Lower lobe of right lung (tissue), 2 donors: Measurements from ENCODE around the gene NAB2. TPM values are rescaled to one million over a fixed set of nuclear protein-coding genes. Genes with fewer than 3 reads are reported as not detected.
"Not testable (repeated sequence)": the region's sequence is repeated elsewhere in the genome, so short reads cannot be mapped to it uniquely, and the experiment has no call there.

ENCODE experiments used
- ATAC-seq, 2 donors: fragments of 200-7000 bp; cut with Tn5 transposase; one replicate each; pipeline ENCODE4 v1.9.1; 2020 to 2022; ENCODE audit warnings: mild to moderate bottlenecking in 2 of 2, moderate library complexity in 2 of 2
- DNase-seq: peaks from one replicate; pipeline ENCODE4 v3.0.0-alpha.2; 2020
- H3K27ac ChIP-seq: fragments of 200-600 bp; one replicate; pipeline ENCODE4 v1.8.0; 2022
- H3K27me3 ChIP-seq: fragments of 200-600 bp; one replicate; pipeline ENCODE4 v1.8.0; 2022; ENCODE audit warnings: low read depth
- H3K36me3 ChIP-seq: fragments of 200-600 bp; one replicate; pipeline ENCODE4 v1.8.0; 2022; ENCODE audit warnings: mild to moderate bottlenecking
- H3K4me1 ChIP-seq: fragments of 200-600 bp; one replicate; pipeline ENCODE4 v1.8.0; 2022
- H3K4me3 ChIP-seq: fragments of 200-600 bp; one replicate; pipeline ENCODE4 v1.8.0; 2022; ENCODE audit warnings: mild to moderate bottlenecking
- H3K9me3 ChIP-seq: fragments of 200-600 bp; one replicate; pipeline ENCODE4 v1.8.0; 2022
- intact Hi-C: fragments of 100-400 bp; cut with DNase I; formaldehyde crosslinking; loops from one replicate; pipeline ENCODE4 v1.11.0; 2022
- total RNA-seq: library from RNA; stranded (reverse); fragmentation: NEBNext Ultra II Directional; extraction: Animal tissue kit (Norgen Biotek cat#: 25700); gene quantifications from one replicate; pipeline ENCODE4 v1.2.1, GENCODE V29; 2021
- TF ChIP-seq, protein P1 (sequence below): fragments of 200-600 bp; IDR thresholded peaks from one replicate; pipeline ENCODE4 v1.8.0; 2022; ENCODE audit warnings: antibody characterized with exemption, mild to moderate bottlenecking
- donor health status: DM: no; HTN: yes; CAD: no; lungs with severe emphysema.

NAB2 gene
- total RNA-seq, 1 donor from 2014 or later = 28.9 TPM

DNA sequence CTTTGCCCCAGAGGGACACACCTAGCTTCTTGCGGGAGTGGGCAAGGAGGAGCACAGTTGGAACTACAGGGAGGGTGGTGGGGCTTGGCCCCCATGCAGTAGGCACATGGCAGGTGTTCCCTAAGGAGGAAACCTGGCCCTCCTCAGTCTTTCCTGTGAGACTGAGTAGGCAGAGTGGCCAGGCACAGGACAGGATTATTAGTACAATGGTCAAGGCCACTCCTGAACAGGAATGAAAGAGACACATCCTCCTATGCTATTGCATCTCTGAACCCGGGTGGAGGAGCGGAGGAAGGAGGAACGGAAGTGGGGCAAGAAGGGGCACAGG, 39.8 kb upstream of the NAB2 start:
- intact Hi-C loops = no loop called here
- peaks cover 9% of the 10 kb centered on the region for H3K4me1 ChIP-seq
- H3K27me3 ChIP-seq = no peaks in the 10 kb centered on the region
- H3K9me3 ChIP-seq = no peaks in the 10 kb centered on the region
- TF ChIP-seq, protein P1, sequence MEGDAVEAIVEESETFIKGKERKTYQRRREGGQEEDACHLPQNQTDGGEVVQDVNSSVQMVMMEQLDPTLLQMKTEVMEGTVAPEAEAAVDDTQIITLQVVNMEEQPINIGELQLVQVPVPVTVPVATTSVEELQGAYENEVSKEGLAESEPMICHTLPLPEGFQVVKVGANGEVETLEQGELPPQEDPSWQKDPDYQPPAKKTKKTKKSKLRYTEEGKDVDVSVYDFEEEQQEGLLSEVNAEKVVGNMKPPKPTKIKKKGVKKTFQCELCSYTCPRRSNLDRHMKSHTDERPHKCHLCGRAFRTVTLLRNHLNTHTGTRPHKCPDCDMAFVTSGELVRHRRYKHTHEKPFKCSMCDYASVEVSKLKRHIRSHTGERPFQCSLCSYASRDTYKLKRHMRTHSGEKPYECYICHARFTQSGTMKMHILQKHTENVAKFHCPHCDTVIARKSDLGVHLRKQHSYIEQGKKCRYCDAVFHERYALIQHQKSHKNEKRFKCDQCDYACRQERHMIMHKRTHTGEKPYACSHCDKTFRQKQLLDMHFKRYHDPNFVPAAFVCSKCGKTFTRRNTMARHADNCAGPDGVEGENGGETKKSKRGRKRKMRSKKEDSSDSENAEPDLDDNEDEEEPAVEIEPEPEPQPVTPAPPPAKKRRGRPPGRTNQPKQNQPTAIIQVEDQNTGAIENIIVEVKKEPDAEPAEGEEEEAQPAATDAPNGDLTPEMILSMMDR = no peak
- no peak for DNase-seq
- no peak overlapping the region for H3K4me3 ChIP-seq
- H3K27ac ChIP-seq = no peak overlapping the region
- ATAC-seq = no peak
- H3K36me3 ChIP-seq = no peaks in the 10 kb centered on the region

DNA sequence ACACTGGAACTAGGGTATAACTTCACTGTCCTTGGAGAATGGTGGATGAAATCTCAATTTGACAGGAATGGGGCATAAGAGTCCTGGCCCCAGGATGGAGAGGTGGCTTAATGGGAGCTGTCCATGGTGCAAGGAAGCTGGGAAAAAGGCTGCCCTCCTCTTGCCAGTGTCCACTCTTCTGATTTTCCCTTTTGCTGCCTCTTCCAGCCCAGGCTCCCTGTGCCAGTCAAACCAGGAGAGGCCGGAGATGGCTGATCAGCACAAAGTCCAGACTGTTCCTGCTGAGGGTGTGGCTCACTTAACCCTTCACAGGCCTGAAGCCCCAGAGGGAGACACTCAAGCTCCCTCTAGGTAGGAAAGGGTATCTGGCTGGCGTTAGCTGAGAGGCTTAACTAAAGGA, 39.0 kb upstream of the NAB2 start, which contains the start of gene MYO1A:
TSS of gene MYO1A (minus strand) at position 240 of the 400 bp plus-strand sequence. CDS start 1,806 bp downstream, outside the sequence.
- DNase-seq (no peak), ATAC-seq (no peak)
- Histone ChIP-seq H3K27me3 (no peaks in the 10 kb centered on the region), H3K9me3 (no peaks in the 10 kb centered on the region), H3K27ac (no peak within 1 kb of the TSS), H3K4me1 (peaks cover 9% of the 10 kb centered on the region), H3K4me3 (no peak within 1 kb of the TSS), H3K36me3 (no peaks in the 10 kb centered on the region)
- TF ChIP-seq, protein P1 = no peak
- intact Hi-C loops = no loop called here

DNA sequence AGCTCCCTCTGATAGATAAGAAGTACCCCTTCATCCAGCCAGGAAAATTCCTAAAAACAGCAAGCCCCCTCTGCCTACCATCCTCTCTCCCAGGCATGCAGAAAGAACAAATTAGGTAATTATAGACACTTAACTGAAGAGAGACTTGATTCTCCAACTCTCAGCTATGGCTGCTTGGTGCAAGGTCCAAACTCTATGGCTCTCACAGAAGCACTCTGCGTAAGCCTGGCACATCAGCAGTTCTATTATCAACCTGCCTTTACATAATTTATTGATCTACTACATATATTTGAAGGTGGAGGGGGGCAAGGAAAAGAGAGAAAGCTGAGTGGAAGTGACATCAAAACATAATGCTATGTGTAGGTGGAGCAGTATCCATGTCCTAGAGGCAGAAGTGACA, 37.9 kb upstream of the NAB2 start:
- Histone ChIP-seq H3K4me3 (no peak overlapping the region), H3K27me3 (no peaks in the 10 kb centered on the region), H3K27ac (no peak overlapping the region), H3K9me3 (no peaks in the 10 kb centered on the region), H3K36me3 (no peaks in the 10 kb centered on the region), H3K4me1 (peaks cover 9% of the 10 kb centered on the region)
- no peak for ATAC-seq
- no peak for DNase-seq
- TF ChIP-seq, protein P1 = no peak
- intact Hi-C loops = no loop called here

- H3K4me1 ChIP-seq, H3K4me3 ChIP-seq, ATAC-seq, H3K27me3 ChIP-seq, H3K36me3 ChIP-seq, intact Hi-C loops, DNase-seq, H3K27ac ChIP-seq, H3K9me3 ChIP-seq: not testable (repeated sequence)
These were observed 35.8 kb upstream of the NAB2 start for GRCh38 chr12:57053146-57053545.

DNA sequence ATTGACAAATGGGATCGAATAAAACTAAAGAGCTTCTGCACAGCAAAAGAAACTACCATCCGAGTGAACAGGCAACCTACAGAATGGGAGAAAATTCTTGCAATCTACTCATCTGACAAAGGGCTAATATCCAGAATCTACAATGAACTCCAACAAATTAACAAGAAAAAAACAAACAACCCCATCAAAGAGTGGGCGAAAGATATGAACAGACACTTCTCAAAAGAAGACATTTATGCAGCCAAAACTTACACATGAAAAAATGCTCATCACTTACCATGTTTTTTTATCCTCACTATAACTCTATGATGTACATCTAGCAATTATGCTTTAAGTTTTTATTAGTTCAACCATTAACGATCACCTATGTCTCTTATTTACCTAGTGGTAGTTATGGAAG, 35.0 kb upstream of the NAB2 start:
- not testable (repeated sequence) for H3K4me3 ChIP-seq, H3K4me1 ChIP-seq

DNA sequence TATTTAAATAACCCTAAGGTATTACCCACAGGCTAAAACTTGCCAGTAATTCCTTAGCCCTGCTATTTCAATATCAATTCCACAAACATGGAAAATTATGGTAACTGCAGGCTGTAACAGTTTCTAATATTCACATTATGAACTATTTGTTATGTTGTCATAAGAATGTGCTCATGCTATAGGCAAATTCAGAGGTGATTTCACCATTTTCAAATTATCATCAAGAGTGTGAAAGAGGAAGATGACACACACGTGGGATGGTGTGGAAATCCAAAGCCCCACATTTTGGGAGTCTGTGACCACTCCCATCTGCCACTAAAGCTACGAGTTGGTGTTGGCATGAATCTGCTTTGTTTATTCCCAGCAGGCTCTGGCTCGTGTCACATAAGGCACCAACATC, 33.1 kb upstream of the NAB2 start:
- no peak for DNase-seq
- TF ChIP-seq, protein P1 = no peak
- Histone ChIP-seq H3K36me3 (peaks cover 35% of the 10 kb centered on the region), H3K27ac (no peak overlapping the region), H3K4me1 (no peaks in the 10 kb centered on the region), H3K9me3 (no peaks in the 10 kb centered on the region), H3K27me3 (no peaks in the 10 kb centered on the region), H3K4me3 (no peak overlapping the region)
- ATAC-seq = no peak
- intact Hi-C loops = no loop called here

More for the DNA sequence above, 35.0 kb upstream of the NAB2 start:
- DNase-seq, intact Hi-C loops, ATAC-seq, H3K9me3 ChIP-seq, H3K27me3 ChIP-seq, H3K27ac ChIP-seq: not testable (repeated sequence)
- peaks cover 16% of the 10 kb centered on the region for H3K36me3 ChIP-seq
